Keratinocyte (primary cell): Measurements from ENCODE around the gene IFNA17. TPM values are rescaled to one million over a fixed set of nuclear protein-coding genes. Genes with fewer than 3 reads are reported as not detected.
"Not testable (repeated sequence)": the region's sequence is repeated elsewhere in the genome, so short reads cannot be mapped to it uniquely, and the experiment has no call there.

Experiments used
- DNase-seq: peaks from one replicate; pipeline ENCODE4 v3.0.0-alpha.2; 2011; ENCODE audit warnings: low read depth, missing footprints, low spot score
- FAIRE-seq: peaks from 2 replicates; lab custom pipeline; 2011; peaks lifted over from hg19 to GRCh38; lab: Jason Lieb, UNC
- H2AFZ ChIP-seq: 2 replicates; pipeline ENCODE4 v1.6.0; 2012; ENCODE audit warnings: low read length, control low read depth, inconsistent platforms; ENCODE audit not compliant: control insufficient read depth
- H3K27ac ChIP-seq: 2 replicates; pipeline ENCODE4 v1.5.1; 2011; ENCODE audit warnings: low read length; ENCODE audit not compliant: control insufficient read depth, insufficient read depth
- H3K27me3 ChIP-seq: 3 replicates; pipeline ENCODE4 v1.6.0; 2011; ENCODE audit warnings: low read length; ENCODE audit not compliant: control insufficient read depth, insufficient read depth; ENCODE audit errors: extremely low read depth
- H3K36me3 ChIP-seq, 2 experiments: 2 replicates in 1 of 2; 3 replicates in 1 of 2; pipeline ENCODE4 v1.5.1; 2011; ENCODE audit warnings: low read length in 2 of 2, mild to moderate bottlenecking in 1 of 2; ENCODE audit not compliant: control insufficient read depth in 2 of 2, insufficient read depth in 2 of 2; ENCODE audit errors: extremely low read depth in 1 of 2
- H3K4me1 ChIP-seq: 3 replicates; pipeline ENCODE4 v1.5.1; 2011; ENCODE audit warnings: low read length; ENCODE audit not compliant: control insufficient read depth, insufficient read depth; ENCODE audit errors: extremely low read depth
- H3K4me2 ChIP-seq: 3 replicates; pipeline ENCODE4 v1.6.0; 2011; ENCODE audit warnings: low read depth, low read length; ENCODE audit not compliant: control insufficient read depth, insufficient read depth; ENCODE audit errors: extremely low read depth
- H3K4me3 ChIP-seq, 3 experiments: fragments of 200-600 bp in 1 of 3; sonication (generic) in 1 of 3; 2 replicates in 2 of 3; 3 replicates in 1 of 3; pipeline ENCODE4 v1.5.1; 2011 to 2016; ENCODE audit warnings: low read length in 3 of 3, mild to moderate bottlenecking in 3 of 3, control low read depth in 2 of 3, inconsistent platforms in 1 of 3, low read depth in 1 of 3, mixed read lengths in 1 of 3, mixed run types in 1 of 3, moderate library complexity in 1 of 3; ENCODE audit not compliant: control insufficient read depth in 2 of 3, insufficient read depth in 2 of 3; ENCODE audit errors: extremely low read depth in 1 of 3
- H3K79me2 ChIP-seq: 2 replicates; pipeline ENCODE4 v1.6.0; 2012; ENCODE audit warnings: low read length; ENCODE audit not compliant: control insufficient read depth, insufficient read depth
- H3K9ac ChIP-seq: 3 replicates; pipeline ENCODE4 v1.6.0; 2011; ENCODE audit warnings: low read length; ENCODE audit not compliant: control insufficient read depth, insufficient read depth; ENCODE audit errors: extremely low read depth
- H3K9me1 ChIP-seq: 3 replicates; pipeline ENCODE4 v1.6.0; 2011; ENCODE audit warnings: low read length; ENCODE audit not compliant: control insufficient read depth, insufficient read depth; ENCODE audit errors: extremely low read depth
- H3K9me3 ChIP-seq: 2 replicates; pipeline ENCODE4 v1.5.1; 2012; ENCODE audit warnings: low read depth, low read length; ENCODE audit not compliant: control insufficient read depth
- H4K20me1 ChIP-seq: 3 replicates; pipeline ENCODE4 v1.6.0; 2011; ENCODE audit warnings: low read length; ENCODE audit not compliant: control insufficient read depth, insufficient read depth; ENCODE audit errors: extremely low read depth
- dilution Hi-C: fragments of 300-500 bp; cut with MboI; formaldehyde crosslinking; loops from one replicate; pipeline ENCODE4 v1.7.0; 2020; ENCODE audit warnings: low sequenced_read_pairs; ENCODE audit not compliant: extremely low pct_ligation_motif_present
- polyA plus RNA-seq, 5 experiments: library from polyadenylated mRNA; depleted of rRNA in 3 of 5; stranded (reverse) in 3 of 5; stranded (forward) in 1 of 5; unstranded in 1 of 5; fragments of >200 nt; gene quantifications; 1 replicate in 1 of 5; 2 replicates in 3 of 5; 3 replicates in 1 of 5; pipeline versions ENCODE4 v1.2.1 to v1.2.3, GENCODE V29; 2011 to 2012; ENCODE audit warnings: missing spikeins in 2 of 5, low read depth in 1 of 5, low replicate concordance in 1 of 5
- TF ChIP-seq, protein P1 (sequence below), 3 experiments: IDR thresholded peaks in 1 of 3; conservative IDR thresholded peaks in 1 of 3; optimal IDR thresholded peaks in 1 of 3; 2 replicates in 2 of 3; 3 replicates in 1 of 3; pipeline versions ENCODE3 to v1.5.1; 2011; ENCODE audit warnings: low read length in 3 of 3, mild to moderate bottlenecking in 3 of 3, moderate library complexity in 2 of 3, control low read depth in 1 of 3, inconsistent platforms in 1 of 3; ENCODE audit not compliant: insufficient read depth in 2 of 3; ENCODE audit errors: extremely low read depth in 1 of 3

IFNA17 gene
- polyA plus RNA-seq, 1 donor (not counting 4 experiments of a cell fraction or from before 2014, with no cell fraction given): not detected

DNA sequence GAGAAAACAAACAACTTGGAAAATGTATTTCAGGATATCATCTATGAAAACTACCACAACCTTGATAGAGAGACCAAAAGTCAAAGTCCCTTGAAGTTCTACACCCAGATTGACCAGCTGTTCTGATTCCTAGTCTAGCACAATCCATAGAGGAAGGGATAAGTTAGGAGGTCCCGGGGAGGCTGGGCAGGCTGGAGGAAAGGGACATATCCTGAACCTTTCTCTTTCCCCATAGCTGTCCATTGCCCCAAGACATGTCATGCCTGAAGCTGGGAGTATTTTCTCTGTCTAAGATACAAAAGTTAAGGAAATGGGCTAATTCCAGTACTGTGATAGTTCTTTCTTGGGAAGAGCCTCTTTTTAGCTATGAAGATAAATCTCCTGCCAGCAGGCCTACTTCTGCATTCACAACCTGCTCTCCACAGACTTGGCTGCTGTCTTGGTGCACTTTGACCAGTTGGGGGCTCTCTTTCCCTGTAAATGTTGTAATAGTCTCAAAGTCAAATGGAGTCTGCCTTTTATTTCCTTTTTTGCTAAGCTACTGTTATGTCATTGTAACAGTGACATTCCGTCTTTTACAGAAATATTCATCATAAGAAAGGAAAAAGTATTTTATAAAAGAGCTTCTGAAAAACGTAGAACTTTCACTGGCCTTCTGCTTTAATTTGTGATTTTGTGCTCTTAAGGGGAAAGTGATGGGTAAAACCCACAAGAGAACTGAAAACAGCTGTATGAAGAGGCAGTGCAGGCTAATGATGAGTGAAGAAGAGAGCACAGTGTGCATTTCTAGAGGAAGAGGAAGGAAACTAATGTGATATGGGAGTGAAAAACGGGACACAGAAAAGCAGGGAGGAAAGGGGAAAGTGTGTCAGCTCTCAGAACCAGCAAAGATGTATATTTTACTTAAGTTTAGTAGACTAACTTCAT is 44.9 kb downstream of the IFNA17 start:
- H3K4me3 ChIP-seq, H3K36me3 ChIP-seq, DNase-seq, H3K79me2 ChIP-seq, H3K9me3 ChIP-seq, H3K27ac ChIP-seq, H3K4me1 ChIP-seq, H2AFZ ChIP-seq, H4K20me1 ChIP-seq, H3K4me2 ChIP-seq, dilution Hi-C loops, H3K9ac ChIP-seq, H3K9me1 ChIP-seq: not testable (repeated sequence)
- TF ChIP-seq, protein P1, sequence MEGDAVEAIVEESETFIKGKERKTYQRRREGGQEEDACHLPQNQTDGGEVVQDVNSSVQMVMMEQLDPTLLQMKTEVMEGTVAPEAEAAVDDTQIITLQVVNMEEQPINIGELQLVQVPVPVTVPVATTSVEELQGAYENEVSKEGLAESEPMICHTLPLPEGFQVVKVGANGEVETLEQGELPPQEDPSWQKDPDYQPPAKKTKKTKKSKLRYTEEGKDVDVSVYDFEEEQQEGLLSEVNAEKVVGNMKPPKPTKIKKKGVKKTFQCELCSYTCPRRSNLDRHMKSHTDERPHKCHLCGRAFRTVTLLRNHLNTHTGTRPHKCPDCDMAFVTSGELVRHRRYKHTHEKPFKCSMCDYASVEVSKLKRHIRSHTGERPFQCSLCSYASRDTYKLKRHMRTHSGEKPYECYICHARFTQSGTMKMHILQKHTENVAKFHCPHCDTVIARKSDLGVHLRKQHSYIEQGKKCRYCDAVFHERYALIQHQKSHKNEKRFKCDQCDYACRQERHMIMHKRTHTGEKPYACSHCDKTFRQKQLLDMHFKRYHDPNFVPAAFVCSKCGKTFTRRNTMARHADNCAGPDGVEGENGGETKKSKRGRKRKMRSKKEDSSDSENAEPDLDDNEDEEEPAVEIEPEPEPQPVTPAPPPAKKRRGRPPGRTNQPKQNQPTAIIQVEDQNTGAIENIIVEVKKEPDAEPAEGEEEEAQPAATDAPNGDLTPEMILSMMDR (optimal IDR thresholded peaks at IDR 0.05 in 1 of 3, IDR thresholded peaks at IDR 0.05 in 1 of 3, conservative IDR thresholded peaks at IDR 0.05 in 1 of 3; ENCODE audit: extremely low read depth in 1 of 3, insufficient read depth in 2 of 3, low read length in 3 of 3): peak; percentile 47 to 55 (median 54)
- peak; percentile 57 for FAIRE-seq
- H3K27me3 ChIP-seq: peaks cover 17% of the 10 kb centered on the region

Other genes starting within 250 kb of the IFNA17 start
- gene HACD4, start 196.6 kb downstream of the IFNA17 start, polyA plus RNA-seq: 7.3 to 10.4 TPM (median 9.4 TPM) in 3 replicates
- gene IFNB1, start 150.3 kb downstream of the IFNA17 start, polyA plus RNA-seq: 0.07 TPM in 1 of 3 replicates, not detected in the others
- gene IFNW1, start 86.4 kb downstream of the IFNA17 start, polyA plus RNA-seq: not detected in 3 replicates
- gene IFNA21, start 61.6 kb downstream of the IFNA17 start, polyA plus RNA-seq: not detected in 3 replicates
- gene IFNA4, start 40.6 kb downstream of the IFNA17 start, polyA plus RNA-seq: not detected in 3 replicates
- gene IFNA7, start 26.0 kb downstream of the IFNA17 start, polyA plus RNA-seq: not detected in 3 replicates
- gene IFNA10, start 21.1 kb downstream of the IFNA17 start, polyA plus RNA-seq: not detected in 3 replicates
- gene IFNA16, start 10.9 kb downstream of the IFNA17 start, polyA plus RNA-seq: not detected in 3 replicates
- not detected in 3 replicates for gene IFNA14, start 11.8 kb upstream of the IFNA17 start, polyA plus RNA-seq
- not detected in 3 replicates for gene IFNA5, start 77.1 kb upstream of the IFNA17 start, polyA plus RNA-seq
- 13.5 to 18.7 TPM (median 16.8 TPM) in 3 replicates for gene KLHL9, start 107.2 kb upstream of the IFNA17 start, polyA plus RNA-seq
- gene IFNA6, start 122.7 kb upstream of the IFNA17 start, polyA plus RNA-seq: not detected in 3 replicates
- not detected in 3 replicates for gene IFNA13, start 139.8 kb upstream of the IFNA17 start, polyA plus RNA-seq
- gene IFNA2, start 157.2 kb upstream of the IFNA17 start, polyA plus RNA-seq: not detected in 3 replicates
- gene IFNA8, start 180.9 kb upstream of the IFNA17 start, polyA plus RNA-seq: not detected in 3 replicates
- not detected in 3 replicates for gene IFNA1, start 212.2 kb upstream of the IFNA17 start, polyA plus RNA-seq